COR-L47 (cell line): ENCODE results near the gene TAS2R39.
A peak's percentile ranks its signal among the peaks of the same experiment; 100 is the strongest.
"Not testable (repeated sequence)": the region's sequence is repeated elsewhere in the genome, so short reads cannot be mapped to it uniquely, and the experiment has no call there.

Experiments
- DNase-seq: peaks from one replicate; lab custom pipeline; 2025; lab: John Stamatoyannopoulos, UW

Gene TAS2R39

GRCh38 chr7:143183024-143183423 is at the start of gene TAS2R39:
Gene TAS2R39 (plus strand): TSS chr7:143183419. CDS start chr7:143183419, 0 bp downstream.
- DNase-seq = no peak

GRCh38 chr7:143147070-143147469 is 36.1 kb upstream of the TAS2R39 start:
- no peak for DNase-seq

- DNase-seq = no peak
Measured at GRCh38 chr7:143148050-143148449, 35.2 kb upstream of the TAS2R39 start.

- DNase-seq = no peak
Measured at GRCh38 chr7:143148651-143149050, 34.6 kb upstream of the TAS2R39 start.

- DNase-seq = not testable (repeated sequence)
Measured at GRCh38 chr7:143150696-143151095, 32.5 kb upstream of the TAS2R39 start.

GRCh38 chr7:143158617-143159016 is 24.6 kb upstream of the TAS2R39 start:
- not testable (repeated sequence) for DNase-seq

- DNase-seq = no peak
Measured at GRCh38 chr7:143171697-143172096, 11.5 kb upstream of the TAS2R39 start.

GRCh38 chr7:143172354-143172753 is 10.9 kb upstream of the TAS2R39 start:
- DNase-seq = peak; percentile 29

- DNase-seq = no peak
Measured at GRCh38 chr7:143176128-143176527, 7.1 kb upstream of the TAS2R39 start.

GRCh38 chr7:143177374-143178119 is 5.7 kb upstream of the TAS2R39 start:
- no peak for DNase-seq

- DNase-seq = not testable (repeated sequence)
Measured at GRCh38 chr7:143180771-143181170, 2.4 kb upstream of the TAS2R39 start.

GRCh38 chr7:143181349-143181748 is 1.9 kb upstream of the TAS2R39 start:
- no peak for DNase-seq

GRCh38 chr7:143185551-143185950 is 2.3 kb downstream of the TAS2R39 start:
- no peak for DNase-seq

- no peak for DNase-seq
Measured at GRCh38 chr7:143188994-143189393, 5.8 kb downstream of the TAS2R39 start.

- DNase-seq = no peak
Measured at GRCh38 chr7:143193880-143194279, 10.7 kb downstream of the TAS2R39 start.

- no peak for DNase-seq
Measured at GRCh38 chr7:143199040-143199439, 15.8 kb downstream of the TAS2R39 start.

GRCh38 chr7:143202161-143202560 is 18.9 kb downstream of the TAS2R39 start:
- no peak for DNase-seq

- no peak for DNase-seq
Measured at GRCh38 chr7:143203386-143203785, 20.2 kb downstream of the TAS2R39 start.

GRCh38 chr7:143205560-143206293 is 22.5 kb downstream of the TAS2R39 start:
- DNase-seq = no peak

- no peak for DNase-seq
Measured at GRCh38 chr7:143210541-143210940, 27.3 kb downstream of the TAS2R39 start.

GRCh38 chr7:143213478-143213877 is 30.3 kb downstream of the TAS2R39 start:
- DNase-seq = not testable (repeated sequence)

GRCh38 chr7:143214789-143215679 is 31.8 kb downstream of the TAS2R39 start:
- peak; percentile 76 for DNase-seq
